Epithelial cell of esophagus (primary cell): ENCODE results near the gene TSPAN9.

Experiments used
- DNase-seq: peaks from one replicate; pipeline ENCODE4 v3.0.0; 2010; ENCODE audit warnings: low read depth
- H3K4me3 ChIP-seq: 2 replicates; pipeline ENCODE4 v1.5.1; 2011; ENCODE audit warnings: mild to moderate bottlenecking, low read length, control low read depth
- TF ChIP-seq, protein P1 (sequence below): IDR thresholded peaks from 2 replicates; pipeline ENCODE4 v1.5.1; 2011; ENCODE audit warnings: low read depth, mild to moderate bottlenecking, low read length, control low read depth, inconsistent platforms; ENCODE audit not compliant: insufficient read depth; ENCODE audit errors: missing control alignments

Gene TSPAN9

DNA sequence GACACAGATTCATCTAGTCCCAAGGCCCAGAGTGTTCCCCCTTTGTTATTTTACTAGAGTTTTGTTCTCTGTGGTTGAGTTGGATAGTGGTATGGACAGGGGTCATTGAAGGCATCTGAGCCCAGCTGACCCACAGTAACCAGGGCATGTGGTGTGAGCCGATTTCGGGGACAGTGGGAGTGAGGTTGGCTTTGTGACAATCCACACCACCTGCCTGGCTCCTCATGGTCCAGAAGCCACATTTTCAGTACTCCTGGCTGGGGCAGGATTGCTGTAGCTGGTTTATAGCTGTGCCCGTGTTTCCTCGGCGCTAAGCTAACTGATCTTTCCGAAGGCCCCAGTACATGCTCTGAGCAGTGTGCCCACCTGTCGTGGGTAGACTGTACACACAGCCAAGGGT, 116.0 kb downstream of the TSPAN9 start:
- no peak overlapping the region for H3K4me3 ChIP-seq
- no peak for DNase-seq
- TF ChIP-seq, protein P1, sequence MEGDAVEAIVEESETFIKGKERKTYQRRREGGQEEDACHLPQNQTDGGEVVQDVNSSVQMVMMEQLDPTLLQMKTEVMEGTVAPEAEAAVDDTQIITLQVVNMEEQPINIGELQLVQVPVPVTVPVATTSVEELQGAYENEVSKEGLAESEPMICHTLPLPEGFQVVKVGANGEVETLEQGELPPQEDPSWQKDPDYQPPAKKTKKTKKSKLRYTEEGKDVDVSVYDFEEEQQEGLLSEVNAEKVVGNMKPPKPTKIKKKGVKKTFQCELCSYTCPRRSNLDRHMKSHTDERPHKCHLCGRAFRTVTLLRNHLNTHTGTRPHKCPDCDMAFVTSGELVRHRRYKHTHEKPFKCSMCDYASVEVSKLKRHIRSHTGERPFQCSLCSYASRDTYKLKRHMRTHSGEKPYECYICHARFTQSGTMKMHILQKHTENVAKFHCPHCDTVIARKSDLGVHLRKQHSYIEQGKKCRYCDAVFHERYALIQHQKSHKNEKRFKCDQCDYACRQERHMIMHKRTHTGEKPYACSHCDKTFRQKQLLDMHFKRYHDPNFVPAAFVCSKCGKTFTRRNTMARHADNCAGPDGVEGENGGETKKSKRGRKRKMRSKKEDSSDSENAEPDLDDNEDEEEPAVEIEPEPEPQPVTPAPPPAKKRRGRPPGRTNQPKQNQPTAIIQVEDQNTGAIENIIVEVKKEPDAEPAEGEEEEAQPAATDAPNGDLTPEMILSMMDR = no peak

DNA sequence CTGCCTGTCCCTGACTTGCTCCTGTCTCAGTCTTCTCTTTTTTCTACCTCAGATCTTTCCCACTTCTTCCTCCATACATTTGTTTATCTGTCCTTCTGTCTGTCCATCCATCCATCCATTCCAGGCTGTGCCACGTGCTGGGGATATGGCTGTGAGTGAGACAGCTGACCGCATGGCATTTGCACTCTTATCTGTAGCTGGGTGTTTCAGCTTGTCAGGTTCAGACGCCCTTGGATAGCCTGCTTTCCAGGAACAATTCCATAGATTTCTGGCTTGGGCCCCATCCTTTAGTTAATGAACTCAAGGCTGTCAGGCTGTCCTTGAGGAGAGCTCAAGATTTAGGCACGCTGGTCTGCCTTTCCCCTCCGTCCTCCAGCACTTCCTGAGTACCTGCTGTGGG, 116.6 kb downstream of the TSPAN9 start:
- DNase-seq = no peak
- TF ChIP-seq, protein P1 = no peak
- no peak overlapping the region for H3K4me3 ChIP-seq

DNA sequence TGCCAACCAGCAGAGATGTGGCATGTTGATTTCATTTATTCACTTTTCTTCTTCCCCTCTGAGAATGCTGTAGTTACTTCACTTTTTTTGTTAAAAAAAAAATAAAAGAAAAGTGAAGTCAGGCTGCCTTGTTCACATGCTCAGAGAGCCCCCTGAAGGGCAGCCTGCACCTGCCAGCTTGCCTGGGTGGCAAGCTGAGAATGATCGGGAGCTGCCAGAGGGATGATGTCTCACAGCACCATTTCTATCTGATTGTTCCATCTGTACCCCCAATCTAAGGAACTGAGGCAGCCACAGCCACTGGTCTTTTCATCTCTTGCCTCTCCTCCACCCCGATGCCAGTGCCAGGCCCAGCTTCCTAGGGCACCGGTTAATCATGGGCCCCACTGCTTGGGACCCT, 118.2 kb downstream of the TSPAN9 start:
- H3K4me3 ChIP-seq = no peak overlapping the region
- TF ChIP-seq, protein P1 = no peak
- DNase-seq = no peak

GRCh38 chr12:3195859-3196483, 118.8 kb downstream of the TSPAN9 start:
- TF ChIP-seq, protein P1 = no peak
- H3K4me3 ChIP-seq = no peak overlapping the region
- no peak for DNase-seq

GRCh38 chr12:3196488-3196887, 119.3 kb downstream of the TSPAN9 start:
- TF ChIP-seq, protein P1 = no peak
- H3K4me3 ChIP-seq = no peak overlapping the region
- no peak for DNase-seq

- TF ChIP-seq, protein P1 = no peak
- no peak for DNase-seq
Measured at GRCh38 chr12:3197131-3197818, 120.1 kb downstream of the TSPAN9 start.

More at GRCh38 chr12:3197131-3197818, 120.1 kb downstream of the TSPAN9 start:
- H3K4me3 ChIP-seq = no peak overlapping the region
